Measurements from ENCODE around the gene GALNT18. TPM values are rescaled to one million over a fixed set of nuclear protein-coding genes. Genes with fewer than 3 reads are reported as not detected.

GALNT18 gene
- total RNA-seq, result 1.5 and 2.8 TPM in 2 replicates

DNA sequence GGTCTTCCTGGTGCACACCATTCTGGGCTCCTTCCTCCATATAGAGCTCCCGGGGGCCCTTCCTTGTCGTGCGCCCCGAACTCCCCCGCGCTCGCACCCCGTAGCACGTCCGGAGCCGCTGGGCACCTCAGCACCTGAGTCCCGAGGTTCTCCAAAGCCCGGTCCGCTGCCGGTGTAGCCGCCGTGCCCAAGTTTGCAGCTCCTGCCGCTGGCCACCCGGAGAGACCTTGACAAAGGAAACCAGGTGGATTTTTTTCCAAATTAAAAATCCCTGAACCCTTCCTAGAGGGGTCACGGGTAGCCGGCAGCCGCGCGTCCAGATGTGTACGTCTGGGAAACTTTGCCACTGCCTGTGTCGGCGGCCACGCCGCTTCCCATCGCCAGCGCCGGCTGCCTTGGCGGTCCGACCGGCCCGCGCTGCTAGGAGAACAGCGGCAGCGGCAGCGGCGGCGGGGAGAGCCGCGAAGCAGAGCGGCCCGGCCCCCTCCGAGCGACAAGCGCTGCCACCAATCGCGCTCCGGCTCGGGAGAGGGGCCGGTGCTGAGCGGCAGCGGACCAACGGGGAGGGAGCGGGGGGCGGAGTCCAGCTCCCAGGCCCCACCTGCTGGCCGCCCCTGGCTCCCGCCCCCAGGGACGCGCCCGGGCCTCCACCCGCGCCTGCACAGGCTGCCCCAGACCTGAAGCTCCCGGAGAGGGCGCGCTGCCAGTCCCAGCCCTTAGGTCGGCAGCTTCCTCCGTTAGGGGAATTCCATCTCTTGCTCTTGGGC lies at the start of gene GALNT18:
Gene GALNT18 (minus strand): TSS at position 433 of the 767 bp plus-strand sequence.

DNA sequence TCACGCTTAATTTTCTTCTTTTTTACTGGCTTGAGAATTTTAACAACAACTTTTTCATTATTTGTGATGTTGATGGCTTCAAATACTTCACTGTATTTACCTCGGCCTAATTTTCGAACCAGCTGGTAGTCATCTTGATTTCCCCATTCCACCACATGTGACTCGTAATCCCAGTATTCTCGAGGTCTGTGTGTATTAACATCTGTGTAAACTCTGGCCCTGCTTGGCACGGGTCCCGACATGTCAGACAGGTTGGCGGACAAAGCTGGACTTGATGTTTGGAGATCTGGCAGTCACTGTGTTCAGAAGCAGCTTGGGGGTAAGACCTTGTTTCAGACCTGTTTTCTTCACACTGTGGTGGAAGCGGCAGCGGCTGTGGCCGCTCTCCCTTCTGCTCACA lies 268.9 kb downstream of the GALNT18 start, which contains the start of gene CSNK2A3:
Gene CSNK2A3 (minus strand): TSS at position 373 of the 400 bp plus-strand sequence. CDS start 131 bp downstream, at position 242.

Other genes starting within 250 kb of the GALNT18 start
- gene USP47, start 220.0 kb upstream of the GALNT18 start, total RNA-seq, result 23.3 and 24.3 TPM in 2 replicates

All from mesangial cell (primary cell).